ENCODE results near the gene TNFRSF19.

Gene TNFRSF19

GRCh38 chr13:23609414-23609760, 39.2 kb downstream of the TNFRSF19 start (continued):
- peak; percentile 53; the same call in 1 of the 2 replicates for TF ChIP-seq IKZF3 (tag by site-specific recombination; IDR thresholded peaks at IDR 0.05)
- 0 out of 2 replicates have a peak, but pooled peaks have one; percentile 30 for TF ChIP-seq ZNF664 (tag by site-specific recombination; IDR thresholded peaks at IDR 0.05)

- POLR2A ChIA-PET = no interaction called here
- Histone ChIP-seq H3K36me3 (ENCODE audit: control insufficient read depth in 2 of 2, insufficient read depth in 1 of 2, low read length in 2 of 2) (no peaks in the 10 kb centered on the region), H3K4me1 (ENCODE audit: control insufficient read depth, insufficient read depth, low read length) (peaks cover 17% of the 10 kb centered on the region), H3K4me3 (ENCODE audit: low read depth, low read length) (no peak overlapping the region), H3K9me3 (ENCODE audit: control insufficient read depth, insufficient read depth, low read depth, low read length) (no peaks in the 10 kb centered on the region), H3K27ac (ENCODE audit: extremely low read depth, low read depth, low read length) (peak overlapping the region; percentile 39; the same call in 1 of the 2 replicates)
- CTCF ChIA-PET = no interaction called here
- TF ChIP-seq, protein P1, sequence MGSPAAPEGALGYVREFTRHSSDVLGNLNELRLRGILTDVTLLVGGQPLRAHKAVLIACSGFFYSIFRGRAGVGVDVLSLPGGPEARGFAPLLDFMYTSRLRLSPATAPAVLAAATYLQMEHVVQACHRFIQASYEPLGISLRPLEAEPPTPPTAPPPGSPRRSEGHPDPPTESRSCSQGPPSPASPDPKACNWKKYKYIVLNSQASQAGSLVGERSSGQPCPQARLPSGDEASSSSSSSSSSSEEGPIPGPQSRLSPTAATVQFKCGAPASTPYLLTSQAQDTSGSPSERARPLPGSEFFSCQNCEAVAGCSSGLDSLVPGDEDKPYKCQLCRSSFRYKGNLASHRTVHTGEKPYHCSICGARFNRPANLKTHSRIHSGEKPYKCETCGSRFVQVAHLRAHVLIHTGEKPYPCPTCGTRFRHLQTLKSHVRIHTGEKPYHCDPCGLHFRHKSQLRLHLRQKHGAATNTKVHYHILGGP (tag by site-specific recombination; IDR thresholded peaks at IDR 0.05) = no peak
- 0 out of 2 replicates have a peak, but pooled peaks have one; percentile 14 for TF ChIP-seq SCRT1 (tag by site-specific recombination; IDR thresholded peaks at IDR 0.05; ENCODE audit: borderline replicate concordance)
- TF ChIP-seq MZF1 (tag by site-specific recombination; IDR thresholded peaks at IDR 0.05; ENCODE audit: borderline replicate concordance) = peak; percentile 59; the same call in 1 of the 2 replicates
- TF ChIP-seq KLF1 (tag by site-specific recombination; IDR thresholded peaks at IDR 0.05) = peak; percentile 60
- no peak for TF ChIP-seq ZNF692 (tag by site-specific recombination; IDR thresholded peaks at IDR 0.05)
- peak; percentile 83 for TF ChIP-seq OSR2 (tag by site-specific recombination; IDR thresholded peaks at IDR 0.05)
- no peak for TF ChIP-seq AEBP2 (tag by site-specific recombination; IDR thresholded peaks at IDR 0.05; ENCODE audit: borderline replicate concordance)
These were observed 39.8 kb downstream of the TNFRSF19 start for GRCh38 chr13:23609874-23610576.

- H3K9me3 ChIP-seq (ENCODE audit: control insufficient read depth, insufficient read depth, low read depth, low read length) = no peaks in the 10 kb centered on the region
- ChIA-PET CTCF (no interaction called here), POLR2A (no interaction called here)
- H3K36me3 ChIP-seq (ENCODE audit: control insufficient read depth in 2 of 2, insufficient read depth in 1 of 2, low read length in 2 of 2) = no peaks in the 10 kb centered on the region
- H3K4me3 ChIP-seq (ENCODE audit: low read depth, low read length) = no peak overlapping the region
- no peak overlapping the region for H3K27ac ChIP-seq (ENCODE audit: extremely low read depth, low read depth, low read length)
- no peak for TF ChIP-seq ZNF571 (tag by site-specific recombination; IDR thresholded peaks at IDR 0.05)
- TF ChIP-seq GFI1B (tag by site-specific recombination; IDR thresholded peaks at IDR 0.05) = no peak
- TF ChIP-seq ZSCAN4 (tag by site-specific recombination; IDR thresholded peaks at IDR 0.05) = peak; percentile 50
- H3K4me1 ChIP-seq (ENCODE audit: control insufficient read depth, insufficient read depth, low read length) = peaks cover 17% of the 10 kb centered on the region
These were observed 40.8 kb downstream of the TNFRSF19 start for GRCh38 chr13:23610966-23611491.

- POLR2A ChIA-PET = no interaction called here
- CTCF ChIA-PET = no interaction called here
These were observed 42.0 kb downstream of the TNFRSF19 start for GRCh38 chr13:23612182-23612581.

More at GRCh38 chr13:23612182-23612581, 42.0 kb downstream of the TNFRSF19 start:
- no peak overlapping the region for H3K4me3 ChIP-seq (ENCODE audit: low read depth, low read length)
- TF ChIP-seq PRDM6 (tag by site-specific recombination; IDR thresholded peaks at IDR 0.05) (peak; percentile 59; the same call in 1 of the 2 replicates), KLF10 (tag by site-specific recombination; IDR thresholded peaks at IDR 0.05) (no peak)
- H3K27ac ChIP-seq (ENCODE audit: extremely low read depth, low read depth, low read length) = no peak overlapping the region
- peaks cover 17% of the 10 kb centered on the region for H3K4me1 ChIP-seq (ENCODE audit: control insufficient read depth, insufficient read depth, low read length)
- no peaks in the 10 kb centered on the region for H3K36me3 ChIP-seq (ENCODE audit: control insufficient read depth in 2 of 2, insufficient read depth in 1 of 2, low read length in 2 of 2)
- no peaks in the 10 kb centered on the region for H3K9me3 ChIP-seq (ENCODE audit: control insufficient read depth, insufficient read depth, low read depth, low read length)

Data from HEK293 (cell line).